Upper lobe of left lung (tissue), 6 donors: ENCODE results near the gene MYO6. TPM values are rescaled to one million over a fixed set of nuclear protein-coding genes. Genes with fewer than 3 reads are reported as not detected.
A peak's percentile ranks its signal among the peaks of the same experiment; 100 is the strongest.

Source experiments
- ATAC-seq, 2 donors: fragments of 200-7000 bp; cut with Tn5 transposase; one replicate each; pipeline ENCODE4 v1.9.1; 2022; ENCODE audit warnings: mild to moderate bottlenecking in 2 of 2, moderate library complexity in 2 of 2; ENCODE audit not compliant: low FRiP score in 2 of 2
- DNase-seq, 2 donors: peaks; one replicate each; pipeline ENCODE4 v3.0.0-alpha.2; 2019 to 2020
- H3K27ac ChIP-seq, 4 donors: fragments of 200-600 bp; sonication (generic); one replicate each; pipeline ENCODE4 v1.5.1; 2016 to 2019
- H3K27me3 ChIP-seq, 4 donors: fragments of 200-600 bp; sonication (generic); one replicate each; pipeline ENCODE4 v1.5.1; 2017 to 2019
- H3K36me3 ChIP-seq, 4 donors: fragments of 200-600 bp; sonication (generic); one replicate each; pipeline ENCODE4 v1.5.1; 2016 to 2019
- H3K4me1 ChIP-seq, 4 donors: fragments of 200-600 bp; sonication (generic); one replicate each; pipeline ENCODE4 v1.5.1; 2018 to 2019
- H3K4me3 ChIP-seq, 4 donors: fragments of 200-600 bp; sonication (generic); one replicate each; pipeline ENCODE4 v1.5.1; 2017 to 2019; ENCODE audit warnings: mild to moderate bottlenecking in 2 of 4, moderate library complexity in 1 of 4
- H3K9me3 ChIP-seq, 4 donors: fragments of 200-600 bp; sonication (generic); one replicate each; pipeline ENCODE4 v1.5.1; 2018 to 2019
- CTCF ChIP-seq, 6 experiments: fragments of 450-650 bp in 4 of 6; fragments of 200-600 bp in 2 of 6; sonication (generic) in 2 of 6; IDR thresholded peaks; one replicate each; pipeline ENCODE4 v1.5.1; 2016 to 2019; ENCODE audit warnings: antibody characterized with exemption in 6 of 6
- EP300 ChIP-seq, 4 donors: sonication (generic); formaldehyde crosslinking; IDR thresholded peaks; one replicate each; pipeline ENCODE4 v1.5.1; 2017; ENCODE audit warnings: antibody characterized with exemption in 4 of 4, control low read depth in 2 of 4
- POLR2A ChIP-seq, 4 donors: fragments of 450-650 bp; IDR thresholded peaks; one replicate each; pipeline ENCODE4 v1.5.1; 2016 to 2017; ENCODE audit warnings: antibody characterized with exemption in 4 of 4, mild to moderate bottlenecking in 2 of 4
- POLR2AphosphoS5 ChIP-seq, 2 donors: sonication (generic); formaldehyde crosslinking; IDR thresholded peaks; one replicate each; pipeline ENCODE4 v1.5.1; 2017; ENCODE audit warnings: antibody characterized with exemption in 2 of 2
- WGBS, 2 donors: methylation state at CpG; one replicate each; pipeline ENCODE4 v1.1.5; 2017 to 2018; 5-methylcytosine and 5-hydroxymethylcytosine counted together
- total RNA-seq, 6 donors: library from RNA; depleted of rRNA in 4 of 6; stranded (reverse); fragments of >200 nt in 4 of 6; gene quantifications; one replicate each; pipeline versions ENCODE4 v1.1.0 to v1.2.1, GENCODE V29; 2016 to 2021
- donor health status: DM: no; HTN: no; CAD: no; lungs with moderate emphysema.
- donor health status: DM: no; HTN: yes; CAD: no; lungs with severe emphysema.

The MYO6 gene
- total RNA-seq, 6 donors from 2014 or later = 49.0 to 94.3 (median 80.4) TPM

GRCh38 chr6:75748003-75748742 lies 866 bp upstream of the MYO6 start:
- H3K27ac ChIP-seq = peak overlapping the region; percentile 88 to 94 (median 92)
- WGBS, 2 donors = 13 to 14% methylated on average over 17 of the region's 17 CpGs
- no peaks in the 10 kb centered on the region for H3K36me3 ChIP-seq
- no peaks in the 10 kb centered on the region for H3K27me3 ChIP-seq
- DNase-seq = no peak
- ATAC-seq = peak; percentile 64 to 65
- H3K4me3 ChIP-seq = peak overlapping the region; percentile 61 to 93 (median 80)
- TF ChIP-seq CTCF (IDR thresholded peaks at IDR 0.05) (no peak), POLR2AphosphoS5 (IDR thresholded peaks at IDR 0.05) (no peak), EP300 (IDR thresholded peaks at IDR 0.05) (no peak), POLR2A (IDR thresholded peaks at IDR 0.05) (no peak)
- peaks cover 12 to 30% (median 22%) of the 10 kb centered on the region in 4 donors for H3K4me1 ChIP-seq
- H3K9me3 ChIP-seq = no peaks in the 10 kb centered on the region

- Histone ChIP-seq H3K9me3 (no peaks in the 10 kb centered on the region), H3K4me1 (peaks cover 27 to 35% (median 30%) of the 10 kb centered on the region in 4 donors), H3K4me3 (peak overlapping the region in 1 of 4 donors; percentile 93), H3K36me3 (no peaks in the 10 kb centered on the region), H3K27ac (peak overlapping the region in 2 of 4 donors; percentile 23 to 93), H3K27me3 (no peaks in the 10 kb centered on the region)
- ATAC-seq = no peak
- 49 to 59% methylated on average over 2 of the region's 2 CpGs for WGBS, 2 donors
- no peak for DNase-seq
- no peak for TF ChIP-seq POLR2AphosphoS5 (IDR thresholded peaks at IDR 0.05)
These were observed 2.4 kb downstream of the MYO6 start for GRCh38 chr6:75751443-75751842.

- no peaks in the 10 kb centered on the region for H3K27me3 ChIP-seq
- H3K4me3 ChIP-seq = peak overlapping the region in 1 of 4 donors; percentile 93
- H3K9me3 ChIP-seq = no peaks in the 10 kb centered on the region
- H3K4me1 ChIP-seq = peaks cover 27 to 35% (median 30%) of the 10 kb centered on the region in 4 donors
- H3K27ac ChIP-seq = peak overlapping the region in 2 of 4 donors; percentile 33 to 48
- no peak for DNase-seq
- no peak for TF ChIP-seq EP300 (IDR thresholded peaks at IDR 0.05)
- TF ChIP-seq POLR2A (IDR thresholded peaks at IDR 0.05) = no peak
- TF ChIP-seq CTCF (IDR thresholded peaks at IDR 0.05) = no peak
- no peak for TF ChIP-seq POLR2AphosphoS5 (IDR thresholded peaks at IDR 0.05)
- WGBS, 2 donors = 53 to 57% methylated on average over 3 of the region's 3 CpGs
- H3K36me3 ChIP-seq = no peaks in the 10 kb centered on the region
- ATAC-seq = no peak
These were observed 3.3 kb downstream of the MYO6 start for GRCh38 chr6:75752365-75752764.

- whole genome bisulfite sequencing, 2 donors = 92% methylated on average over 5 of the region's 5 CpGs
- no peak for ATAC-seq
- no peaks in the 10 kb centered on the region for H3K9me3 ChIP-seq
- no peak overlapping the region for H3K4me3 ChIP-seq
- H3K27ac ChIP-seq = no peak overlapping the region
- no peak for TF ChIP-seq CTCF (IDR thresholded peaks at IDR 0.05)
- no peak for TF ChIP-seq POLR2AphosphoS5 (IDR thresholded peaks at IDR 0.05)
- no peaks in the 10 kb centered on the region for H3K36me3 ChIP-seq
- peaks cover 17 to 44% (median 28%) of the 10 kb centered on the region in 4 donors for H3K4me1 ChIP-seq
- no peak for DNase-seq
- no peaks in the 10 kb centered on the region for H3K27me3 ChIP-seq
These were observed 6.7 kb downstream of the MYO6 start for GRCh38 chr6:75755704-75756103.

- Histone ChIP-seq H3K9me3 (no peaks in the 10 kb centered on the region), H3K27me3 (no peaks in the 10 kb centered on the region), H3K4me3 (no peak overlapping the region), H3K36me3 (no peaks in the 10 kb centered on the region), H3K4me1 (peaks cover 13 to 35% (median 23%) of the 10 kb centered on the region in 4 donors), H3K27ac (no peak overlapping the region)
- DNase-seq (no peak), ATAC-seq (no peak)
- TF ChIP-seq CTCF (IDR thresholded peaks at IDR 0.05) = no peak
- TF ChIP-seq POLR2A (IDR thresholded peaks at IDR 0.05) = no peak
- no peak for TF ChIP-seq POLR2AphosphoS5 (IDR thresholded peaks at IDR 0.05)
- TF ChIP-seq EP300 (IDR thresholded peaks at IDR 0.05) = no peak
- WGBS, 2 donors = 84 to 85% methylated on average over 3 of the region's 3 CpGs
These were observed 8.3 kb downstream of the MYO6 start for GRCh38 chr6:75757295-75757694.
